Right atrium auricular region (tissue), 2 donors: ENCODE data around the gene ZNF431. TPM values are rescaled to one million over a fixed set of nuclear protein-coding genes. Genes with fewer than 3 reads are reported as not detected.
"Not testable (repeated sequence)": the region's sequence is repeated elsewhere in the genome, so short reads cannot be mapped to it uniquely, and the experiment has no call there.

ENCODE experiments used
- DNase-seq: peaks from one replicate; pipeline ENCODE4 v3.0.0-alpha.2; 2019; ENCODE audit warnings: low spot score
- H3K27ac ChIP-seq, 2 donors: fragments of 200-600 bp; sonication (generic); 1 replicate in 1 of 2; 2 replicates in 1 of 2; pipeline ENCODE4 v1.5.1; 2016 to 2019
- H3K27me3 ChIP-seq, 2 donors: fragments of 200-600 bp; sonication (generic); one replicate each; pipeline versions ENCODE4 v1.5.1 to v1.6.0; 2017 to 2019
- H3K36me3 ChIP-seq: fragments of 200-600 bp; sonication (generic); one replicate; pipeline ENCODE4 v1.5.1; 2016
- H3K4me1 ChIP-seq, 2 donors: fragments of 200-600 bp; sonication (generic); one replicate each; pipeline versions ENCODE4 v1.5.1 to v1.6.0; 2017 to 2019
- H3K4me3 ChIP-seq, 2 donors: fragments of 200-600 bp; sonication (generic); 1 replicate in 1 of 2; 2 replicates in 1 of 2; pipeline ENCODE4 v1.5.1; 2017 to 2019; ENCODE audit warnings: mild to moderate bottlenecking in 1 of 2, moderate library complexity in 1 of 2
- H3K9me3 ChIP-seq, 2 donors: fragments of 200-600 bp; sonication (generic); one replicate each; pipeline ENCODE4 v1.5.1; 2019
- total RNA-seq, 2 donors: library from RNA; depleted of rRNA; stranded (reverse); fragments of >200 nt; gene quantifications; one replicate each; pipeline ENCODE4 v1.1.0, GENCODE V29; 2016
- TF ChIP-seq, protein P1 (sequence below), 2 donors: fragments of 200-600 bp; sonication (generic); IDR thresholded peaks; one replicate each; pipeline ENCODE4 v1.5.1; 2019; ENCODE audit warnings: antibody characterized with exemption in 2 of 2

Gene ZNF431
- total RNA-seq, 2 donors from 2014 or later = 2.3 to 3.0 TPM

DNA sequence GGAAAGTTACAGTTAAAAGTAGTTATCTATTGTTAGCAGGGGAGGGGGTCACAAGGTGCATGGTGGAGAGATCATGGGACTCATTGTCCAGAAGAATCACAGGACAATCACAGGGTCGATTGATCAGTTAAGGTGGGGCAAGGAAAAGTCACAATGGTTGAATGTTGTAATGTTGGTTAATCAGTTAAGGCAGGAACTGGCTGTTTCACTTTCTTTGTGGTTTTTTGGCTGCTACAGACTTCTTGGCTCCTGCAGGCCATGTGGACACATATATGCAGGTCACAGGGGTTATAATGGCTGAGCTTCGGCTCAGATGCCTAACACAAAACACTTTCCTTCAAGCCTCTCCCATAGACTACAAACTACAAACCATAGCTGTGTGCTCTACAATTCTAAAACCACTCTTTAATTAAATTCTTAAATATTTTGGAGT lies 6.9 kb upstream of the ZNF431 start:
- H3K9me3 ChIP-seq = no peaks in the 10 kb centered on the region
- no peak overlapping the region for H3K4me3 ChIP-seq
- no peaks in the 10 kb centered on the region for H3K27me3 ChIP-seq
- H3K36me3 ChIP-seq = no peaks in the 10 kb centered on the region
- H3K27ac ChIP-seq = no peak overlapping the region
- no peaks in the 10 kb centered on the region for H3K4me1 ChIP-seq
- TF ChIP-seq, protein P1, sequence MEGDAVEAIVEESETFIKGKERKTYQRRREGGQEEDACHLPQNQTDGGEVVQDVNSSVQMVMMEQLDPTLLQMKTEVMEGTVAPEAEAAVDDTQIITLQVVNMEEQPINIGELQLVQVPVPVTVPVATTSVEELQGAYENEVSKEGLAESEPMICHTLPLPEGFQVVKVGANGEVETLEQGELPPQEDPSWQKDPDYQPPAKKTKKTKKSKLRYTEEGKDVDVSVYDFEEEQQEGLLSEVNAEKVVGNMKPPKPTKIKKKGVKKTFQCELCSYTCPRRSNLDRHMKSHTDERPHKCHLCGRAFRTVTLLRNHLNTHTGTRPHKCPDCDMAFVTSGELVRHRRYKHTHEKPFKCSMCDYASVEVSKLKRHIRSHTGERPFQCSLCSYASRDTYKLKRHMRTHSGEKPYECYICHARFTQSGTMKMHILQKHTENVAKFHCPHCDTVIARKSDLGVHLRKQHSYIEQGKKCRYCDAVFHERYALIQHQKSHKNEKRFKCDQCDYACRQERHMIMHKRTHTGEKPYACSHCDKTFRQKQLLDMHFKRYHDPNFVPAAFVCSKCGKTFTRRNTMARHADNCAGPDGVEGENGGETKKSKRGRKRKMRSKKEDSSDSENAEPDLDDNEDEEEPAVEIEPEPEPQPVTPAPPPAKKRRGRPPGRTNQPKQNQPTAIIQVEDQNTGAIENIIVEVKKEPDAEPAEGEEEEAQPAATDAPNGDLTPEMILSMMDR (IDR thresholded peaks at IDR 0.05) = no peak
- no peak for DNase-seq

DNA sequence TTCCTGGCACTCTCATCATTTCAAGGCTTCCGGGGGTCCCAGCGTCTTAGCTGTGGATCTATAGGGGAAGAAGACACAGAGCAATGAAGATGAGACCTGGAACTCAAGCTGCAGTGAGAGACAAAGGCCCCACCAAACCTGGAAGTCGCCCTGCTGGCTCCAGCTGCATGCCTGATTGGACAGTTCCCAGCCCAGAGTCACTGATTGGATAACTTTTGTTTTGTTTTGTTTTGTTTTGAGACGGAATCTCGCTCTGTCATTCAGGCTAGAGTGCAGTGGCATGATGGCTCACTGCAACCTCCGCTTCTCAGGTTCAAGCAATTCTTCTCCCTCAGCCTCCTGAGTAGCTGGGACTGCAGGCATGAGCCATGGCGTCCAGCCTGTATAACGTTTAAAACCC lies 6.4 kb upstream of the ZNF431 start:
- H3K27me3 ChIP-seq = no peaks in the 10 kb centered on the region
- H3K4me1 ChIP-seq = no peaks in the 10 kb centered on the region
- no peaks in the 10 kb centered on the region for H3K36me3 ChIP-seq
- TF ChIP-seq, protein P1 (IDR thresholded peaks at IDR 0.05) = no peak
- no peaks in the 10 kb centered on the region for H3K9me3 ChIP-seq
- no peak overlapping the region for H3K27ac ChIP-seq
- H3K4me3 ChIP-seq = no peak overlapping the region
- no peak for DNase-seq

DNA sequence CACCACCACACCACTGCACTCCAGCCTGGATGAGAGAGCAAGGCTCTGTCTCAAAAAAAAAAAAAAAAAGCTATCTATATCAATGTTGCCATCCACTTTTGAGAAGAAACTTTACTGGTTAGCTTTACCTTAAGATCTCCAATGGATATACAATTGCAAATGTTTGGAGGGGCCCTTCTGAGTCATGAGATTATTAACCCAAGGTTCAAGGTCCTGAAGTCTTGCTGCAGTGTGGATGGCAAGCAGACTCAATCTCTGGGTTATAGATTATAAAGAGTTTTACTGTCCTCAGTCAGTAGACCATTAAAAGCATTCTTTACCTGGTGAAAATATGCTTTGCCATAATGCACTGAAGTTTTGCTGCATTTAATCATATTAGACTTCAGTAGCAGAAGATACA lies 3.7 kb upstream of the ZNF431 start:
- Histone ChIP-seq H3K4me1 (peaks cover 0 to 9% of the 10 kb centered on the region in 2 donors), H3K27ac (no peak overlapping the region), H3K9me3 (no peaks in the 10 kb centered on the region), H3K36me3 (no peaks in the 10 kb centered on the region), H3K4me3 (no peak overlapping the region), H3K27me3 (no peaks in the 10 kb centered on the region)
- TF ChIP-seq, protein P1 (IDR thresholded peaks at IDR 0.05) = no peak
- no peak for DNase-seq

DNA sequence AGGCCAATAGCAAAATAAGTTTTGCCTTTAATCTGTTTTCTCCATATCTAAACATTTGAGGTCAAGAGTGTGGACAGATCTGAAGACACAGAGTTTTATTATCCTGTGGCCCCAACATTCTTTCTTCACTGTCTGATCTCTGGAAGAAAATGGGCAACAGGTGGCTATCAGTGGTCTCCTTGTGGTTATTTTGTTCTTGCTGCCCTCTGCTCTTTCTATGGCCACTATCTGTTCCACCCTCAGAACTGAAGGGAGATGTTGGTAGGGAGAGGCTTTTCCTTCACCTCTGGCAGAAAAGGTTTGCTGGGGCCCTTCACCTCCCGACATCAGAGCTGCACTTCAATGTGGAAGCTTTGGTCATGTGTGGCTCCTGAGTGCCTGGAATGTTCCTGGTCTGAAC lies 834 bp upstream of the ZNF431 start:
- H3K4me1 ChIP-seq, DNase-seq, H3K9me3 ChIP-seq, H3K36me3 ChIP-seq, H3K27ac ChIP-seq, H3K27me3 ChIP-seq, H3K4me3 ChIP-seq: not testable (repeated sequence)

DNA sequence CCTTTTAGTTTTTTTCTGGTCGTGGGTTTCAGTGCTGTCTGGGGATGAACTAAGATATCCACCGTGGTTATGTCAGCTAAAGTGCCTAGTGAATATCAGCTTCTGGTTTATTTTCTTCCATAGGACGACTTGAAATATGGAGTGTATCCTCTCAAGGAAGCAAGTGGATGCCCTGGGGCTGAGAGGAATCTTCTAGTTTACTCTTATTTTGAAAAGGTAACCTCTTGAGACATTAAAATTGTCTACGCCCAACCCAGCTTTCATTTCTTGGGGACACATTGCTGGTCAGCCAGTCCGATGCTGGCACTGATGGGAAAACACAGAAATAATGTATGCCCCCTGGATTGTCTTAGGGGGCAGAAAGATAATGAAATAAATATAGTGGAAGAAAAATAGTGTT lies 1.6 kb downstream of the ZNF431 start:
- H3K9me3 ChIP-seq = no peaks in the 10 kb centered on the region
- H3K4me1 ChIP-seq = peaks cover 0 to 9% of the 10 kb centered on the region in 2 donors
- no peak overlapping the region for H3K27ac ChIP-seq
- TF ChIP-seq, protein P1 (IDR thresholded peaks at IDR 0.05) = no peak
- peaks cover 14% of the 10 kb centered on the region for H3K36me3 ChIP-seq
- H3K27me3 ChIP-seq = no peaks in the 10 kb centered on the region
- H3K4me3 ChIP-seq = no peak overlapping the region
- DNase-seq = no peak

DNA sequence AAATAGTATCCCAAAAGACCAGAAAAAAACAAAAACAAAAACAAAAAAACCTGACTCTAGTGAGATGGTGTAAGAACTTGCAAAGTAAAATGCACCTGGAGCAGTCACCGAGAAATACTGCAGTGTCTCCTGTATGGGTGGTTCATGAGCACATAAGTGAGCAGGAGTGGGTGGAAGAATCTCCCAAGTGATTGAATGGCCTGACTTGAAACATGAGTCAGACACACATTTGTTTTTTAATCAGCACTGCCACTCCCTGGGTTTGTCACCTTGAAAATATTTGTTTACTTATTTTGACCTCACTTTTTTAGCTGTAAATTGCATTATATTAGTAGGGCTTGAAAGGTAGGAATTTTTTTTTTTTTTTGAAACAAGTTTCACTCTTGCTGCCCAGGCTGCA lies 2.0 kb downstream of the ZNF431 start:
- DNase-seq = no peak
- no peak overlapping the region for H3K27ac ChIP-seq
- H3K4me3 ChIP-seq = no peak overlapping the region
- H3K9me3 ChIP-seq = no peaks in the 10 kb centered on the region
- no peaks in the 10 kb centered on the region for H3K27me3 ChIP-seq
- TF ChIP-seq, protein P1 (IDR thresholded peaks at IDR 0.05) = no peak
- H3K36me3 ChIP-seq = peaks cover 14% of the 10 kb centered on the region
- H3K4me1 ChIP-seq = peaks cover 0 to 9% of the 10 kb centered on the region in 2 donors
